ENCODE data around the gene FDXACB1. TPM values are rescaled to one million over a fixed set of nuclear protein-coding genes. Genes with fewer than 3 reads are reported as not detected.

Gene FDXACB1
- 0.30 and 2.1 TPM in 2 replicates for total RNA-seq (2014; rRNA removed; shearing (Covaris generic); ENCODE audit: low replicate concordance)

- in situ Hi-C loops (cut with HindIII; ENCODE audit: low pct_unique_long_range_greater_than_20kb, low sequenced_read_pairs): no loop called here
Observed at GRCh38 chr11:111878849-111879636, at the start of gene FDXACB1, which contains the start of gene CFAP68. TSS of gene FDXACB1 (minus strand) at chr11:111879165. CDS start at chr11:111879132, 33 bp downstream. TSS of gene CFAP68 (plus strand) at chr11:111879541. CDS start at chr11:111879561, 20 bp downstream.

GRCh38 chr11:111926505-111927391 lies 47.8 kb upstream of the FDXACB1 start:
- peak; percentile 87 for DNase-seq (ENCODE audit: low read depth)
- in situ Hi-C loops (cut with HindIII; ENCODE audit: low pct_unique_long_range_greater_than_20kb, low sequenced_read_pairs): no loop called here

More at GRCh38 chr11:111878849-111879636, at the start of gene FDXACB1, which contains the start of gene CFAP68:
- DNase-seq (ENCODE audit: low read depth): peak; percentile 98

GRCh38 chr11:111925953-111926352 lies 47.0 kb upstream of the FDXACB1 start:
- DNase-seq (ENCODE audit: low read depth): no peak
- in situ Hi-C loops (cut with HindIII; ENCODE audit: low pct_unique_long_range_greater_than_20kb, low sequenced_read_pairs): no loop called here

GRCh38 chr11:111923951-111924350 lies 45.0 kb upstream of the FDXACB1 start:
- in situ Hi-C loops (cut with HindIII; ENCODE audit: low pct_unique_long_range_greater_than_20kb, low sequenced_read_pairs): no loop called here

GRCh38 chr11:111923351-111923788 lies 44.4 kb upstream of the FDXACB1 start:
- no peak for DNase-seq (ENCODE audit: low read depth)
- in situ Hi-C loops (cut with HindIII; ENCODE audit: low pct_unique_long_range_greater_than_20kb, low sequenced_read_pairs): no loop called here

More at GRCh38 chr11:111923951-111924350, 45.0 kb upstream of the FDXACB1 start:
- DNase-seq (ENCODE audit: low read depth): no peak

GRCh38 chr11:111922803-111923202 lies 43.8 kb upstream of the FDXACB1 start:
- in situ Hi-C loops (cut with HindIII; ENCODE audit: low pct_unique_long_range_greater_than_20kb, low sequenced_read_pairs): no loop called here
- no peak for DNase-seq (ENCODE audit: low read depth)

GRCh38 chr11:111921541-111922230 lies 42.7 kb upstream of the FDXACB1 start:
- in situ Hi-C loops (cut with HindIII; ENCODE audit: low pct_unique_long_range_greater_than_20kb, low sequenced_read_pairs): no loop called here
- no peak for DNase-seq (ENCODE audit: low read depth)

- in situ Hi-C loops (cut with HindIII; ENCODE audit: low pct_unique_long_range_greater_than_20kb, low sequenced_read_pairs): no loop called here
- no peak for DNase-seq (ENCODE audit: low read depth)
Observed at GRCh38 chr11:111920908-111921307, 41.9 kb upstream of the FDXACB1 start.

- peak; percentile 53 for DNase-seq (ENCODE audit: low read depth)
- in situ Hi-C loops (cut with HindIII; ENCODE audit: low pct_unique_long_range_greater_than_20kb, low sequenced_read_pairs): no loop called here
Observed at GRCh38 chr11:111918390-111919256, 39.7 kb upstream of the FDXACB1 start, which contains the start of gene C11orf52. TSS of gene C11orf52 (plus strand) at chr11:111918913. CDS start at chr11:111918973, 60 bp downstream.

- DNase-seq (ENCODE audit: low read depth): no peak
- in situ Hi-C loops (cut with HindIII; ENCODE audit: low pct_unique_long_range_greater_than_20kb, low sequenced_read_pairs): no loop called here
Observed at GRCh38 chr11:111917788-111918187, 38.8 kb upstream of the FDXACB1 start.

- DNase-seq (ENCODE audit: low read depth): no peak
- in situ Hi-C loops (cut with HindIII; ENCODE audit: low pct_unique_long_range_greater_than_20kb, low sequenced_read_pairs): no loop called here
Observed at GRCh38 chr11:111917312-111917711, 38.3 kb upstream of the FDXACB1 start.

- no peak for DNase-seq (ENCODE audit: low read depth)
- in situ Hi-C loops (cut with HindIII; ENCODE audit: low pct_unique_long_range_greater_than_20kb, low sequenced_read_pairs): no loop called here
Observed at GRCh38 chr11:111916768-111917167, 37.8 kb upstream of the FDXACB1 start.

GRCh38 chr11:111913997-111914396 lies 35.0 kb upstream of the FDXACB1 start:
- in situ Hi-C loops (cut with HindIII; ENCODE audit: low pct_unique_long_range_greater_than_20kb, low sequenced_read_pairs): no loop called here
- no peak for DNase-seq (ENCODE audit: low read depth)

GRCh38 chr11:111913031-111913861 lies 34.3 kb upstream of the FDXACB1 start:
- in situ Hi-C loops (cut with HindIII; ENCODE audit: low pct_unique_long_range_greater_than_20kb, low sequenced_read_pairs): no loop called here

GRCh38 chr11:111912535-111912934 lies 33.6 kb upstream of the FDXACB1 start, which contains the start of gene HSPB2:
TSS of gene HSPB2 (plus strand) at chr11:111912734. CDS start at chr11:111912830, 96 bp downstream.
- in situ Hi-C loops (cut with HindIII; ENCODE audit: low pct_unique_long_range_greater_than_20kb, low sequenced_read_pairs): no loop called here
- DNase-seq (ENCODE audit: low read depth): no peak

More at GRCh38 chr11:111913031-111913861, 34.3 kb upstream of the FDXACB1 start:
- no peak for DNase-seq (ENCODE audit: low read depth)

All from Caki2 (cell line).